Mucosa of rectum (tissue), 2 donors: ENCODE measurements around the gene FYN.

Experiments used
- H3K27ac ChIP-seq, 2 donors: one replicate each; pipeline ENCODE4 v1.7.0; 2013; ENCODE audit warnings: inconsistent platforms in 2 of 2, low read depth in 2 of 2, low read length in 2 of 2
- H3K27me3 ChIP-seq, 2 donors: one replicate each; pipeline ENCODE4 v1.7.0; 2013; ENCODE audit warnings: low read length in 2 of 2; ENCODE audit not compliant: control insufficient read depth in 2 of 2, insufficient read depth in 2 of 2
- H3K36me3 ChIP-seq, 2 donors: one replicate each; pipeline ENCODE4 v1.7.0; 2013; ENCODE audit warnings: low read length in 2 of 2; ENCODE audit not compliant: control insufficient read depth in 2 of 2, insufficient read depth in 2 of 2
- H3K4me1 ChIP-seq, 2 donors: one replicate each; pipeline ENCODE4 v1.7.0; 2013; ENCODE audit warnings: low read length in 2 of 2, mild to moderate bottlenecking in 1 of 2; ENCODE audit not compliant: control insufficient read depth in 2 of 2, insufficient read depth in 2 of 2
- H3K4me3 ChIP-seq, 2 donors: one replicate each; pipeline ENCODE4 v1.7.0; 2013; ENCODE audit warnings: low read length in 2 of 2
- H3K9ac ChIP-seq, 2 donors: one replicate each; pipeline ENCODE4 v1.7.0; 2013; ENCODE audit warnings: low read length in 2 of 2, low read depth in 1 of 2, mild to moderate bottlenecking in 1 of 2
- H3K9me3 ChIP-seq, 2 donors: one replicate each; pipeline ENCODE4 v1.7.0; 2013; ENCODE audit warnings: low read length in 2 of 2; ENCODE audit not compliant: control insufficient read depth in 2 of 2
- donor health status: healthy.
- donor health status: Normal muscosa, but diverticular disease.

Gene FYN

DNA sequence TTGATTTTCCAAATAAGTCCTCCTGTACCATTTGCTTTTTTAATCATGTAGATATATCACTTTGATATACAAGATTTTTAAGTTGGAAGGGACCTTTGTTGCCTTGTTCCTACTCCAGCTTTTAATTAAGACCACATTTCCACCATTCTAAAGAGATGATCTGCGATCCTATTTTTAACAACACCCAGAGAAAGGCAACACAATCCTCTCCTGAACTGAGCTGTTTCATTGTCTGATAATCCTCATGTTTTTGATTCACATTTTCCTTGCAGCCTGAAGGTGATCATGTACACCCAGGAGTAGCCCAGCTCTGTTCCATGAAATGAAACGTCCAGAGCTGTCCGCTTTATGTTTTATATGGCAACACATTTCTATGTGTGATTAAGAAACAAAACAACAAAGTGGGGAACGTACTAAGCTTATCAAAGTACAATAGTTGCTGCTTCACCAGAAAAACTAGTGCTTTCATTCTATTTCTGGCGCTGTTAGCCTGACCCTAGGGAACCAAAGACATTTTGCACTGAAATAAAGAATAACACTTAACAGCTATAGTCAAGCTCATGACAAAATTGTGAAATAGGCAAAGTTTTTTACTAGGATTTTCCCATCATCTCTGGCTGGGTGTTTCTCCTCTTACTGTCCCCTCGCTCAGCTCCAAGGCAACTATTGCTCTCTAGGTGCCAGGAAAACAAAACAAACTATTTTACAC lies 245.0 kb downstream of the FYN start:
- H3K4me3 ChIP-seq, result no peak overlapping the region
- H3K9me3 ChIP-seq, result no peaks in the 10 kb centered on the region
- H3K27me3 ChIP-seq, result no peaks in the 10 kb centered on the region
- H3K9ac ChIP-seq, result no peak overlapping the region
- H3K36me3 ChIP-seq, result no peaks in the 10 kb centered on the region
- peaks cover 7 to 16% of the 10 kb centered on the region in 2 donors for H3K4me1 ChIP-seq
- H3K27ac ChIP-seq, result no peak overlapping the region

DNA sequence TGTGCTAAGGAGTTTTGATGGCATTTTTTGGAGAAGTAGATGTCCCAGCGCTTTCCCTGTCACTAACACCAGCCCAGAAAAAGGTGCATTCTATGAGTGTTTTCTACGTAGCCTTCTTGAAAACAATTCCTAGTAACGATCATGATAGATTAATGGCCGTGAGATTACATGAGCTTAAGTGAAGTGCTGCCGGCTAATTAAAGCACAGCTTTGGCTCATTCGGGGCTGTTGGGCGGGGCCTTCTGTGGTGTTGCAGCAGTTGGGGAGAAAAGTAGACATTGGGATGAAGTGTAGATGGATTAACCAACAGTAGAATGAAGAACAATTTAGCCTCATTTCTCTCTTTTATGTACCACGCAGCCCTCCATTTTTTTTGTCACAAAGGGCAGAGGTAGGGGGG lies 246.8 kb downstream of the FYN start:
- Histone ChIP-seq H3K4me3 (peak overlapping the region in 1 of 2 donors; percentile 46), H3K27me3 (no peaks in the 10 kb centered on the region), H3K9ac (no peak overlapping the region), H3K36me3 (no peaks in the 10 kb centered on the region), H3K9me3 (no peaks in the 10 kb centered on the region), H3K27ac (peak overlapping the region; percentile 24 to 37), H3K4me1 (peaks cover 4% of the 10 kb centered on the region in 2 donors)

DNA sequence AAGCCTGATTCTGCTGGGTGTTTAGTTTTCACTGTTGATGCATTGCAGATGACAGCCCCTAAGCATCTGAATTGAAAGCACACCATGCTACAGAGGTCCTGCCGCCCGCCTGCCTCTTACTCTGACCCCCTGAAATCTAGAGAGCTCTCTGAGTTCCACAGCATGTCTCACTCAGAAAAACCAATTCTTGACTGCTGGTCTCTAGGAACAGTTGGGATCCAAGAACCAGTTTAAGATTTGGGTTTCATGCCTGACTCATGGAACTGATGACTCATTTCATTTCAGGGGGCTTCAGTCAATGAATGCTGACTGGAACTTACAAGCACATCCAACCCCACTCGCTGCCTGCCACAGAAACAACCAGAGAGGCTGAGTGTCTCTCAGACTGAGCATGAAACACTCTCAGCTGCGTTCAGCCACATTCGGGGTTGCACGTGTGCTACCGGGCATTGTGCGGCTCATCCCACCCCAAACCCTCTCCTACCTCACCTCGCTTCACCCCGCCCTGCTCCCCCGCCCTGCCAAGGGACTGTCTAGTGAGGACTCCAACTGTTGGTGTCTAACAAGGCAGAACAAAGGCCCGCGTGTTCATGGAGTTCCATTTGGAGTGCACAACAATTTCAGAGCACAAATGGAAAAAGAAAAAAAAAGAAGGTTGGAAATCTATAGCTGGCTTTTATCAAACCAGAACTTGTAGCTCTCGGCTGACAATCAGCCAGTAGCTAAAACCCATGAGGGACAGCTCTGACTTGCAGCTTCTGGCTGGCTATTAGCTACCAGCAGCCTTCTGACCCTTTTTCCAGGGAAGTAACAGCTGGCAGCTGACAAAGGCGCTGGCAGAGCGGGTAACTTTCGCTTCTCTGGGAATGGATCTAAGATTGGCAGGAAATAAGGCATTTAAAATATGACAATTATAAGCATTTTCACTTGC lies 247.5 kb downstream of the FYN start:
- Histone ChIP-seq H3K4me3 (peak overlapping the region in 1 of 2 donors; percentile 46), H3K36me3 (no peaks in the 10 kb centered on the region), H3K4me1 (peaks cover 1 to 2% of the 10 kb centered on the region in 2 donors), H3K27me3 (no peaks in the 10 kb centered on the region), H3K9me3 (no peaks in the 10 kb centered on the region), H3K9ac (no peak overlapping the region), H3K27ac (peak overlapping the region; percentile 35 to 37)

DNA sequence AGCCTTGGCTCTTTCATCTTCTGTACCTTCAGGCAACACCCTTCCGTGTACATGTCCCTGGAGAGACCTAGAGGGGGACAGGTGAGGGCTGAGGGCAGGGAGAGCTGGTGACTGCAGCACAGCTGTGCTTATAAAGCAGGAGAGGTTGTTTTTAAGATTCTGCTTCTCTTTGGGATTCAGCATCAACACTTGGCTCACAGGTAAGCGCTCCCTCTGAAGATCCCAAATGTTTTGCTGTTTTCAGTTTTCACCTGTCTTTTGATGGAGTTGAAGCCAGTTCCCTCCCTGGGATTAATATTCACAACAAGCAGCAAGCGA lies 248.2 kb downstream of the FYN start:
- Histone ChIP-seq H3K4me1 (peaks cover 7 to 8% of the 10 kb centered on the region in 2 donors), H3K27me3 (no peaks in the 10 kb centered on the region), H3K36me3 (no peaks in the 10 kb centered on the region), H3K9ac (no peak overlapping the region), H3K27ac (no peak overlapping the region), H3K4me3 (no peak overlapping the region), H3K9me3 (no peaks in the 10 kb centered on the region)

DNA sequence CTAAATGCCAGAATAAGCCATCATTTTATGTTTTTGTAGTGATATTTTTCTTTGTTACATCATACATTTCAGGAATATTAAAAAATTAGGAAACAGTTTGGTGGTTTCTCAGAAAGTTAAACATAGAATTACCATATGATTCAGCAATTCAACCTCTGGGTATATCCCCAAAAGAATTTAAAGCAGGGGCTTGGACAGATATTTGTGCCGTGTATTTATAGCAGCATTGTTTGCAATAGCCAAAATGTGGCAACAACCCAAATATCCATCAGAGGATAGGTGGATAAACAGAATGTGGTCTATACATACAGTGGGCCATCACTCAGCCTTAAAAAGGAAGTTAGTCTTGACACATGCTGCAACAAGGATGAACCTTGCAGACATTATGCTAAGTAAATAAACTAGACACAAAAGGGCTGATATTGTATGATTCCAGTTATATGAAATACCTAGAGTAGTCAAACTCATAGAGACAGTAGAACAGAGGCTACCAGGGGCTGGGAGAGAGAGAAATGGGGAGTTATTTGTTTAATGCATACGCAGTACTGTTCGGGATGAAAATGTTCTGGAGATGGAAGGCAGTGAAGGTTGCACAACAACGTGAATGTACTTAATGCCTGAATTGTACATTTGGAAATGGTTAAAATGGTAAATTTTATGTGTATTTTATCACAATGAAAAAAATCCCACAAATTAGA lies 248.7 kb downstream of the FYN start:
- Histone ChIP-seq H3K4me3 (no peak overlapping the region), H3K9me3 (no peaks in the 10 kb centered on the region), H3K36me3 (no peaks in the 10 kb centered on the region), H3K27me3 (no peaks in the 10 kb centered on the region), H3K4me1 (peaks cover 8 to 13% of the 10 kb centered on the region in 2 donors), H3K27ac (no peak overlapping the region), H3K9ac (no peak overlapping the region)

DNA sequence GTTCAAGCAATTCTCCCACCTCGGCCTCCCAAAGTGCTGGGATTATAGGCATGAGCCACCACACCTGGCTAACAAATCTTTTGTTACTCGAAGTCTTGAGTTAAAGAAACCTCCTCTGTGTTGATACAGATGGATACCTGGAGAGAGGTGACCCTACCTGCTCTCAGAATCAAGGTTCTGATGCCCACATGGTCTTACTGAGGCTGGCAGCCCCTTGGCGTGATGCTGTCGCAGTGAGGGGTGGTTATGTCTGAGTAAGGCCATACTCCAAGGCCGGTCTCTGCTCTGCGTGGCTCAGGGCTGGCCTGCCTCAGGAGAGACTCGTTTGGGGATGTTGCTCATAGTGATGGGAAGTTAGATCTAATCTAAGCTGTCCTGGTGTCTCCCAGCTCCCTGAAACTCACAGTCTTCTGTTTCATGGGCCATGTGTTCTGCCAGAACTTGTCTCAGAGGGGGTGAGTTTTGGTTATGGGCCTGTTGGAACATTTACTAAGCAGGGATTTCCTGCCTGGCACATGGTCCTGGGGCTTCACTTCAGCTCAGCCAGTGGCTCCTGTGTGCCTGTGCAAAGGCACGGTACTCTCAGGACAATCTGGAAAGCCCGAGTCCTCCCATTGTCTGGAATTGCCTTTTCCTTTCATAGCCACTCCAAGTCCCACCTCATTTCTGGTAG lies 250.1 kb downstream of the FYN start:
- Histone ChIP-seq H3K4me3 (no peak overlapping the region), H3K36me3 (no peaks in the 10 kb centered on the region), H3K9ac (no peak overlapping the region), H3K27me3 (no peaks in the 10 kb centered on the region), H3K27ac (no peak overlapping the region), H3K4me1 (peaks cover 8 to 14% of the 10 kb centered on the region in 2 donors), H3K9me3 (no peaks in the 10 kb centered on the region)

DNA sequence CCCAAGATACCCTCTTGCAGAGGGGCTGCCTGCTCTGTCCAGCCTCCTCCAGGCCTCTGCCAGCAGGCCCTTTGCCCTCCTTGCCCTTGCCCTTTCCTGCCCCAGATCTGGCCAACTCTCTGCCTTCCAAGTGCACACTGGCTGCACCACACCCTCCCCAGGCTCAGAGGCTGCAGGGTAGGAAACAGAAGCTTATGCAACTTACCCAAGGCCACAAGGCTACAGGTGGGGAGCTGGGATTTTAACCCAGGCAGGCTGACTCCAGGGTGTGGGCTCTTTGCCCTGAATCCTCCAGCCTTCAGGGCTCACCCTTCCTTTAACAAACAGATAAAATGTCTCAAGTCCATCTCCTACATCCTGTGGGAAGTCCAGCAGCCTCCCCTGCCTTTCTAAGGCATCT lies 253.1 kb downstream of the FYN start:
- no peak overlapping the region for H3K9ac ChIP-seq
- peaks cover 11 to 27% of the 10 kb centered on the region in 2 donors for H3K4me1 ChIP-seq
- H3K27me3 ChIP-seq, result no peaks in the 10 kb centered on the region
- no peaks in the 10 kb centered on the region for H3K36me3 ChIP-seq
- H3K9me3 ChIP-seq, result no peaks in the 10 kb centered on the region
- no peak overlapping the region for H3K4me3 ChIP-seq
- H3K27ac ChIP-seq, result peak overlapping the region; percentile 31 to 52

DNA sequence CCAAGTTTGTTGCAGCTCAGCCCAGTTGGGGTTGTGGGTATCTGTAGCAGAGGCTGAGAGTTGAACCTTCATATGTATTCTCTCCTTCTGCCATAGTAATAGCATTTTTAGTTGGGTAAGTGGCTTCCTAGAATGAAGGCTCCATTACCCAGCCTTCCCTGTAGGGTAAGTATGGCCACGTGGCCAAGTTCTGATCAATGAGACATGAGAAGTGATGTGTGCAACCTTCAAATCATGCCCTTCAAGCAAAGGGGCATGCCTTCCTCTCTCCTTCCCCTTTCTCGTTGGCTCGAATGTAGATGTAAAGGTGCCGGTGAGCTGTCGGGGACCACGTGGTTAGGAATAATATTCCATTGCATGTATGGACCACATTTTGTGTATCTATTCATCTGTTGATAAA lies 254.8 kb downstream of the FYN start:
- no peak overlapping the region for H3K4me3 ChIP-seq

DNA sequence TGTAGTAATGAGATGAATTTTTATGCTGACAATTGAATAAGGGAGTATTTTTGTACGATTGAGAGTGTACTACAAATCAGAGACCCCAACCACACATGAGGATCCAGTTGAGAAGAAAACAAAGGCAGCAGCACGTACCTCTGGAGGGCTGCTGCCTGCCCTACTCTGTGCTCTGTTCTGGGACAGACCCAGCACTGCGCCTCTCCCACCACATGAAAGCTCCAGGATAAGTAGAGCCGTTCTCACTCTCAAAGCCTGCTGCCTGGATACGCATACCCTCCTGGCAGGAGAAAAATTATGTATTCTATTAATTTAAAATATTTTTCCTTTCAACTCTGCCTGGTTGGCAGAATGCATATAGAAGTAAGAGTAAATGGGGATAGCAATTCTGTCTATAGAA lies 256.1 kb downstream of the FYN start:
- peaks cover 13 to 38% of the 10 kb centered on the region in 2 donors for H3K4me1 ChIP-seq
- H3K36me3 ChIP-seq, result no peaks in the 10 kb centered on the region
- no peaks in the 10 kb centered on the region for H3K9me3 ChIP-seq
- H3K27me3 ChIP-seq, result no peaks in the 10 kb centered on the region
- H3K27ac ChIP-seq, result no peak overlapping the region
- H3K9ac ChIP-seq, result no peak overlapping the region
- no peak overlapping the region for H3K4me3 ChIP-seq

More for the DNA sequence above, 254.8 kb downstream of the FYN start:
- Histone ChIP-seq H3K27me3 (no peaks in the 10 kb centered on the region), H3K27ac (no peak overlapping the region), H3K9ac (no peak overlapping the region), H3K36me3 (no peaks in the 10 kb centered on the region), H3K4me1 (peaks cover 13 to 38% of the 10 kb centered on the region in 2 donors), H3K9me3 (no peaks in the 10 kb centered on the region)
